PC-3 (cell line): ENCODE measurements around the gene PLXNB1.

Source experiments
- EZH2 ChIP-seq: fragments of 300-600 bp; sonication (generic); IDR thresholded peaks from one replicate; pipeline ENCODE4 v1.6.1; 2017; ENCODE audit warnings: antibody characterized with exemption, mild to moderate bottlenecking, low read length; ENCODE audit not compliant: unreplicated experiment
- EZH2phosphoT487 ChIP-seq: fragments of 300-600 bp; sonication (generic); IDR thresholded peaks from 2 replicates; pipeline ENCODE4 v1.6.1; 2018; ENCODE audit warnings: mild to moderate bottlenecking, antibody characterized with exemption, low read length, borderline replicate concordance
- TF ChIP-seq, protein P1 (sequence below): fragments of 300-600 bp; sonication (generic); conservative IDR thresholded peaks from 2 replicates; pipeline ENCODE4 v1.5.1; 2017; ENCODE audit warnings: antibody characterized with exemption, low read depth, mild to moderate bottlenecking, low read length

DNA sequence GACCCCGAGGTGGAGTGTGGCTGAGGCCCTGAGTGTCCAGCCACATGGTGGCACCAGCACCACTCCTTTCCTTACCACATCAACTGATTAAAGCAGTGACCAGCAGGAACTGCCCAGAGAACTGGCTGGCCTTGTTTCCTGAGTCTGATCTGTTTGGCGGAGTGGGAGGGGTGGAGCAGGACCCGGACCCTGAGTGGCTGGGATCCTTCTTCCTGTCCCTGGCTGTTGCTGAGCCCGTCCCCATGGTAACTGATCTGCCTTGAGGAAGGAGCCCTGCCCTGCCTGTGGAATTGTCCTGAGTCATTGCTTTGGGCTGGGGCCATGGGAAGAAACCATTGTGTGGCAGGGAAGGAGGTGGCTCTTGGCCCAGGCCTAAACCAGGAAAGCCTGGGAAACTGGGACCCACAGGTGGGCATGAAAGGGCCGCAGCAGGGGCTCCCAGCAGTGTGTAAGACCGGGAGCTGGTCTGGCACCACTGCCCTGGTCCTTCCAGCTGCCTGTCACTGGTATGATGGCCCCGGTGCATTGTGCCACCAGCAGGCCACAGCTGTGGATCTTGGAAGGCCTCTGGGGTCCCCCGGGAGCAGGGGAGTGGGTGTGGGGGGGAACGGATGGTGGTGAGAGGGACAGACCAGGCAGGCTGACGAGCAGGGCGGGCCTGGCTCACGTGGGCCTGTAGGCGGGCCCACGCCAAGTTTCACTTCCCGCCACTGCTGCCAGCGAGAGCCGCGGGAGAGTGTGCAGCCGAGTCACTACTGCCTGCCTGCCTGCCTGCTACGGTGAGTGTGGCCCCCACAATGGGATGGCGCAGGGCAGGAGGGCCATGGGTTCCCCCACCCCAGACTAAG is 35.9 kb upstream of the PLXNB1 start:
- TF ChIP-seq, protein P1, sequence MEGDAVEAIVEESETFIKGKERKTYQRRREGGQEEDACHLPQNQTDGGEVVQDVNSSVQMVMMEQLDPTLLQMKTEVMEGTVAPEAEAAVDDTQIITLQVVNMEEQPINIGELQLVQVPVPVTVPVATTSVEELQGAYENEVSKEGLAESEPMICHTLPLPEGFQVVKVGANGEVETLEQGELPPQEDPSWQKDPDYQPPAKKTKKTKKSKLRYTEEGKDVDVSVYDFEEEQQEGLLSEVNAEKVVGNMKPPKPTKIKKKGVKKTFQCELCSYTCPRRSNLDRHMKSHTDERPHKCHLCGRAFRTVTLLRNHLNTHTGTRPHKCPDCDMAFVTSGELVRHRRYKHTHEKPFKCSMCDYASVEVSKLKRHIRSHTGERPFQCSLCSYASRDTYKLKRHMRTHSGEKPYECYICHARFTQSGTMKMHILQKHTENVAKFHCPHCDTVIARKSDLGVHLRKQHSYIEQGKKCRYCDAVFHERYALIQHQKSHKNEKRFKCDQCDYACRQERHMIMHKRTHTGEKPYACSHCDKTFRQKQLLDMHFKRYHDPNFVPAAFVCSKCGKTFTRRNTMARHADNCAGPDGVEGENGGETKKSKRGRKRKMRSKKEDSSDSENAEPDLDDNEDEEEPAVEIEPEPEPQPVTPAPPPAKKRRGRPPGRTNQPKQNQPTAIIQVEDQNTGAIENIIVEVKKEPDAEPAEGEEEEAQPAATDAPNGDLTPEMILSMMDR, result peak; percentile 94
- TF ChIP-seq EZH2phosphoT487, result no peak
- TF ChIP-seq EZH2, result no peak
